HG02571 (cell line): ENCODE data around the gene LDLRAD1.
"Not testable (repeated sequence)": the region's sequence is repeated elsewhere in the genome, so short reads cannot be mapped to it uniquely, and the experiment has no call there.

Experiments
- ATAC-seq: cut with Tn5 transposase; IDR thresholded peaks from one replicate; pipeline ENCODE4 v1.9.1; 2021; ENCODE audit warnings: mild to moderate bottlenecking, moderate library complexity; ENCODE audit not compliant: unreplicated experiment

The LDLRAD1 gene

GRCh38 chr1:54017979-54018378, at the start of gene LDLRAD1:
Gene LDLRAD1 (minus strand): TSS chr1:54018186. CDS start chr1:54018112, 74 bp downstream.
- no peak for ATAC-seq

DNA sequence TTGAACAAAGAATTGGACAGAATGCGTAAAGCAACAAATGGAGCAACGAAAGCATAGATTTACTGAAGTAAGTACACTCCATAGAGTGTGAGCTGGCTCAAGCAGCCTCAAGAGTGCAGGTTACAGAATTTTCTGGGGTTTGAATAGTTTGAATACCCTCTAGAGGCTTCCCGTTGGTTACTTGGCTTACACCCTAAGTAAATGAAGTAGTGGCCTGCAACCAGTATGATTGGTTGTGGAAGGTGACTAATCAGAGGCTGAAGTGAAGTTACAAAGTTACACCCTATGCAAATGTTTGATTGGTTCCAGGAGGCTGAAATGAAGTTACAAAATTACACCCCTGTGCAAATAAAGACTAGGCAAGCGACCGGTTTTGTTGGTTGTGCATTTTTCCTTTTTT, 46.3 kb upstream of the LDLRAD1 start:
- no peak for ATAC-seq

GRCh38 chr1:54054438-54054749, 36.4 kb upstream of the LDLRAD1 start:
- ATAC-seq = no peak

GRCh38 chr1:54053745-54054437, 35.9 kb upstream of the LDLRAD1 start:
- ATAC-seq = no peak

GRCh38 chr1:54052934-54053744, 35.2 kb upstream of the LDLRAD1 start, which contains the start of the genes TCEANC2 and TMEM59:
Gene TCEANC2 (plus strand): TSS chr1:54053608. CDS start chr1:54054423, 815 bp downstream.
Gene TMEM59 (minus strand): TSS chr1:54053204. CDS start chr1:54053188, 16 bp downstream.
- ATAC-seq = peak; percentile 92

- peak; percentile 19 for ATAC-seq
Observed at GRCh38 chr1:54052431-54052933, 34.5 kb upstream of the LDLRAD1 start.

- no peak for ATAC-seq
Observed at GRCh38 chr1:54051933-54052430, 34.0 kb upstream of the LDLRAD1 start.

DNA sequence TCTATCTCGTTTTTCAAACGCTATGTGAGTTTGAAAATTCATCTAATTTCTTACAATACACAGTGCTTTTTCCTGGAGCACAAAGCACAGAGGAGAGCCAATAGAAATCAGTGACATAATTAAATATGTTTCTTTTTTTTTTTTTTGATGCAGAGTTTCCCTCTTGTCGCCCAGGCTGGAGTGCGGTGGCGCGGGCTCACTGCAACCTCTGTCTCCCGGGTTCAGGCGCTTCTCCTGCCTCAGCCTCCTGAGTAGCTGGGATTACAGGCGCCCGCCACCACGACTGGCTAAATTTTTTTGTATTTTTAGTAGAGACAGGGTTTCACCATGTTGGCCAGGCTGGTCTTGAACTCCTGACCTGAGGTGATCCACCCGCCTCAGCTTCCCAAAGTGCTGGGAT, 32.4 kb upstream of the LDLRAD1 start:
- not testable (repeated sequence) for ATAC-seq

DNA sequence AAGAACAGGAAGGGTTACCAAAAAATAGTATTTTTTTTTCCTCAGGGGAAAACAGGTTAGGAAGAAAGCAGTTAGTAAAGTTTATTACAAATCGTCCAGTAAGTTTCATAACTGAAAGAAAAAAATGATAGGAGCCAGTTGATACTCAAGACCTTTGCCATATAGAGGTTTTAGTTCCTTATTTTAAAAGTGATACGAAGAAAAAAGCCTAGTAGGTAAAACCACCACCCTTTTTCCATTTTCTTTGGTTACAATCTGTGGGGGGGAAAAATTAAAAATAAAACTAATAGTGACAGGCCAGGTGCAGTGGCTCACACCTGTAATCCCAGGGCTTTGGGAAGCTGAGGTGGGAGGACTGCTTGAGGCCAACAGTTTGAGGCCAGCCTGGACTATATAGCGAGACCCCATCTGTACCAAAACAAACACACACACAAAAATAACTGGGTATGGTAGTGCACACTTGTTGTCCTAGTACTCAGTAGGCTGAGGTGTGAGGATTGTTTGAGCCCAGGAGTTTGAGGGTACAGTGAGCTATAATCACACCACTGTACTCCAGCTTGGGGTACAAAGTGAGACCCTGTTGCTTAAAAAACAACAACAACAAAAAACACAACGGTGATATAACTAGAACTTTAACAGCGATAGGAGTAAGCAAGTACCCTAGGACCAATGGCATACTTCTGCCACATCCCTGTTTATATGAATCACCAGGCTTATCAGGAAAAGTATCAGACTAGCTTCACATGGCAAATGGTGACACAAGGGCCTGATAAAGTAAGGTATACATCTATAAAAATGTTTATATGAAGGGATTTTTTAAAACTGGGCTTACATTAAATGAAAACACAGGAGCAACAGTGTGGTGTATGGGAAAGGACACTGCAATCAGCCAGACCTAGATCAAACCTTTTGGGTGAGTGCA, 29.7 kb upstream of the LDLRAD1 start:
- no peak for ATAC-seq

GRCh38 chr1:54046671-54047383, 28.8 kb upstream of the LDLRAD1 start:
- no peak for ATAC-seq

- ATAC-seq = no peak
Observed at GRCh38 chr1:54045496-54045895, 27.5 kb upstream of the LDLRAD1 start.

DNA sequence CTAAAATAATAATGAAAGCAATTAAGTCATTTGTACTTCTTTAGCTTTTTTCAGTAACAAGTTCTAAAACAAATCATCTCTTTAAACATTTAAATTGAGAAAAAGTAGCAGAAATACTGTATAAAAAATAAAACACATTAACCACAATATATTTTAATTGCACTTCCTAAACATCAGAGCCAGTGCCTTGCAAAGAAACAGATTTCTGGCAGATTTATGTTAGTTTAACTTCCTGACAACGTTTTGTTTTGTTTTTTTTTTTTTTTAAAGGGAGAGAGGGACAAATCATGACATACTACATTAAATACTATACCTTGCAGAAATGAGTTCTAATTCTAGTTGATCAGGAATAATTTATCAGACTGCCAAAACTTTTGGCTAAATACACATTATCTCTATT, 23.8 kb upstream of the LDLRAD1 start:
- ATAC-seq = no peak

- no peak for ATAC-seq
Observed at GRCh38 chr1:54037476-54037875, 19.5 kb upstream of the LDLRAD1 start.

GRCh38 chr1:54028306-54029251, 10.6 kb upstream of the LDLRAD1 start:
- ATAC-seq = no peak

GRCh38 chr1:54027848-54028247, 9.9 kb upstream of the LDLRAD1 start:
- ATAC-seq = no peak

GRCh38 chr1:54024811-54025210, 6.8 kb upstream of the LDLRAD1 start:
- not testable (repeated sequence) for ATAC-seq

GRCh38 chr1:54024358-54024757, 6.4 kb upstream of the LDLRAD1 start:
- ATAC-seq = no peak

DNA sequence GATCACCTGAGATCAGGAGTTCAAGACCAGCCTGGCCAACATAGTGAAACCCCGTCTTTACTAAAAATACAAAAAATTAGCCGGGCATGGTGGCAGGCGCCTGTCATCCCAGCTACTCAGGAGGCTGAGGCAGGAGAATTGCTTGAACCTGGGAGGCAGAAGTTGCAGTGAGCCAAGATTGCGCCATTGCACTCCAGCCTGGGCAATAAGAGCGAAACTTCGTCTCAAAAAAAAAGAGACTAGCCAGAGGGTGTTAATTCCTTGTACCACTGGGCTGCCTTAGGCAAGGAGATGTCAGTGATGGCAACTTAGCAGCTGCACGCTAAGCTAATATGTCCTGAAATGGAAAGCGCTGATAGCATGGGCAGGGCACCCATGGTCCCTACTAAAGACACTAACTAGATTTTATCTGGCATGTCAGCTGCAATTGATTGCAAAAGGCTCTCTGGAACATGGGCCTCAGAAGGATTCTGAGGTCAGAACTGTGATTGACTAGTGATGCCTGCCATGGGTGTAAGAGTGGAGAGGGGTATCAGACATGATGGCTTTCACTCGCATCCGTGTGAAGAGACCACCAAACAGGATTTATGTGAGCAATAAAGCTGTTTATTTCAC, 1.7 kb upstream of the LDLRAD1 start:
- not testable (repeated sequence) for ATAC-seq

DNA sequence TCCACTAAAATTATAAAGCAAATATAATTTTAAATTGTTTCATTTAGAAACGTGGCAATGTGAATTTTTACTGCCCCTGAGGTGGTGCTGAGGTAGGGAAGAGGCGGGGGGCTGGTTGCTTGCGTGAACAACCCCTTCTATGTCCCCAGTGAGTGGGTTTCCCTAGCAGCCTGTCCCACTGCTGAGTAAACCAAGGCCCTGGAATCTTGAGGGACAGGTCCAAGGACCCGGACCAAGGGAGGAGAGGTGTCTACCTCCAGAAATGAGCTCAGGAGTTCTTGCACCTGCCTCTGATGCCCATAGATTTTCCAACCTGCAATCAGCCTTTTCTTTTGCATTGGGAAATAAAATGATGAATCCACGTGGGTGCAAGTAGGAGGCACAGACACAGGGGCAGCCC, 649 bp upstream of the LDLRAD1 start:
- ATAC-seq = no peak
